ENCODE measurements around the gene RPL10A. TPM values are rescaled to one million over a fixed set of nuclear protein-coding genes. Genes with fewer than 3 reads are reported as not detected.
"Not testable (repeated sequence)": the region's sequence is repeated elsewhere in the genome, so short reads cannot be mapped to it uniquely, and the experiment has no call there.

RPL10A gene
- polyA plus RNA-seq, 1 donor (not counting 4 experiments of a cell fraction or from before 2014, with no cell fraction given): 2,462 TPM

DNA sequence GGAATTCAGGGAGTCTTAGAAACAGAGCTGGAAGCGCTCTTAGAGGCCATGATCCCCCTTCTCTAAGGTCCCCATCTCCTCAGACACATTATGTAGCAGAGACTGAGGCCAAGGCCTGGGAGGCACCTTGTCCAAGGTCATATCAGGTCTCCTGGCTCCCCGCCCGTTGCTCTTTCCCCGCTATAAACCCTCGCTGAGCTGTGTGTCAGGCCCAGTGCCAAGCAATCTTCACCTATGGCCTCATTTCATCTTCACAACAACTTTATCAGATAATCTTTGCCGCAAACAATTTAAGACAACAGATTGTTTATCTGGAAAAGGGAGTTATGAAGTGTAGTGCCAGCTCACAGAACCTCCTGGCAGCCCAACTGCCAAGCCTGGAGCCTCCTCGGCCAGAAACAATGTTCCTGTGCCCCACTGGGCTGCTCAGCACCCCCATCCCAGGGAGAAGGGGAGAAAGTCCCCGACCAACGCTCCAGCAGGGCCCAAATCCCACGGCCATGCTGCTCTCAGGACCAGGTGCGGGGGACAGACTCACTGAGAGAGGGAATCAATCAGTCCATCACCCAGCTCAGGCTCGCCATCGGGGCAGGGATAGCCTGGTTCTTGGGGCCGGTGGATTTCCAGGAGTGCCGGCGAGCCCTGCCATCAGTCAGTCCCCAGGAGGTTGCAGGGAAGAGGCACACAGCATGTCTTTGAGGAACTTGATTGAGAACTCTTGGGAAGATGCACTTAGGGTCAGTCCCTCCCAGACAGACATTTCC lies 32.9 kb upstream of the RPL10A start:
- no peaks in the 10 kb centered on the region for H3K9me1 ChIP-seq (ENCODE audit: control insufficient read depth, extremely low read depth, insufficient read depth, low read length)
- no peak overlapping the region for H2AFZ ChIP-seq (ENCODE audit: control insufficient read depth, low read length)
- no peak overlapping the region for H3K4me2 ChIP-seq (ENCODE audit: control insufficient read depth, extremely low read depth, insufficient read depth, low read depth, low read length)
- TF ChIP-seq, protein P1, sequence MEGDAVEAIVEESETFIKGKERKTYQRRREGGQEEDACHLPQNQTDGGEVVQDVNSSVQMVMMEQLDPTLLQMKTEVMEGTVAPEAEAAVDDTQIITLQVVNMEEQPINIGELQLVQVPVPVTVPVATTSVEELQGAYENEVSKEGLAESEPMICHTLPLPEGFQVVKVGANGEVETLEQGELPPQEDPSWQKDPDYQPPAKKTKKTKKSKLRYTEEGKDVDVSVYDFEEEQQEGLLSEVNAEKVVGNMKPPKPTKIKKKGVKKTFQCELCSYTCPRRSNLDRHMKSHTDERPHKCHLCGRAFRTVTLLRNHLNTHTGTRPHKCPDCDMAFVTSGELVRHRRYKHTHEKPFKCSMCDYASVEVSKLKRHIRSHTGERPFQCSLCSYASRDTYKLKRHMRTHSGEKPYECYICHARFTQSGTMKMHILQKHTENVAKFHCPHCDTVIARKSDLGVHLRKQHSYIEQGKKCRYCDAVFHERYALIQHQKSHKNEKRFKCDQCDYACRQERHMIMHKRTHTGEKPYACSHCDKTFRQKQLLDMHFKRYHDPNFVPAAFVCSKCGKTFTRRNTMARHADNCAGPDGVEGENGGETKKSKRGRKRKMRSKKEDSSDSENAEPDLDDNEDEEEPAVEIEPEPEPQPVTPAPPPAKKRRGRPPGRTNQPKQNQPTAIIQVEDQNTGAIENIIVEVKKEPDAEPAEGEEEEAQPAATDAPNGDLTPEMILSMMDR (optimal IDR thresholded peaks at IDR 0.05 in 1 of 3, IDR thresholded peaks at IDR 0.05 in 1 of 3, conservative IDR thresholded peaks at IDR 0.05 in 1 of 3; ENCODE audit: extremely low read depth in 1 of 3, insufficient read depth in 2 of 3, low read length in 3 of 3): no peak
- no peak overlapping the region for H3K9ac ChIP-seq (ENCODE audit: control insufficient read depth, extremely low read depth, insufficient read depth, low read length)
- no peaks in the 10 kb centered on the region for H4K20me1 ChIP-seq (ENCODE audit: control insufficient read depth, extremely low read depth, insufficient read depth, low read length)
- H3K4me1 ChIP-seq (ENCODE audit: control insufficient read depth, extremely low read depth, insufficient read depth, low read length): no peaks in the 10 kb centered on the region
- H3K36me3 ChIP-seq (ENCODE audit: control insufficient read depth in 2 of 2, extremely low read depth in 1 of 2, insufficient read depth in 2 of 2, low read length in 2 of 2): no peaks in the 10 kb centered on the region
- H3K9me3 ChIP-seq (ENCODE audit: control insufficient read depth, low read depth, low read length): no peaks in the 10 kb centered on the region
- FAIRE-seq: no peak
- H3K79me2 ChIP-seq (ENCODE audit: control insufficient read depth, insufficient read depth, low read length): no peaks in the 10 kb centered on the region
- no peak overlapping the region for H3K4me3 ChIP-seq (ENCODE audit: control insufficient read depth in 2 of 3, extremely low read depth in 1 of 3, insufficient read depth in 2 of 3, low read depth in 1 of 3, low read length in 3 of 3)
- dilution Hi-C loops (cut with MboI; ENCODE audit: extremely low pct_ligation_motif_present, low sequenced_read_pairs): no loop called here
- DNase-seq (ENCODE audit: low read depth, low spot score): no peak
- no peaks in the 10 kb centered on the region for H3K27me3 ChIP-seq (ENCODE audit: control insufficient read depth, extremely low read depth, insufficient read depth, low read length)
- no peak overlapping the region for H3K27ac ChIP-seq (ENCODE audit: control insufficient read depth, insufficient read depth, low read length)

DNA sequence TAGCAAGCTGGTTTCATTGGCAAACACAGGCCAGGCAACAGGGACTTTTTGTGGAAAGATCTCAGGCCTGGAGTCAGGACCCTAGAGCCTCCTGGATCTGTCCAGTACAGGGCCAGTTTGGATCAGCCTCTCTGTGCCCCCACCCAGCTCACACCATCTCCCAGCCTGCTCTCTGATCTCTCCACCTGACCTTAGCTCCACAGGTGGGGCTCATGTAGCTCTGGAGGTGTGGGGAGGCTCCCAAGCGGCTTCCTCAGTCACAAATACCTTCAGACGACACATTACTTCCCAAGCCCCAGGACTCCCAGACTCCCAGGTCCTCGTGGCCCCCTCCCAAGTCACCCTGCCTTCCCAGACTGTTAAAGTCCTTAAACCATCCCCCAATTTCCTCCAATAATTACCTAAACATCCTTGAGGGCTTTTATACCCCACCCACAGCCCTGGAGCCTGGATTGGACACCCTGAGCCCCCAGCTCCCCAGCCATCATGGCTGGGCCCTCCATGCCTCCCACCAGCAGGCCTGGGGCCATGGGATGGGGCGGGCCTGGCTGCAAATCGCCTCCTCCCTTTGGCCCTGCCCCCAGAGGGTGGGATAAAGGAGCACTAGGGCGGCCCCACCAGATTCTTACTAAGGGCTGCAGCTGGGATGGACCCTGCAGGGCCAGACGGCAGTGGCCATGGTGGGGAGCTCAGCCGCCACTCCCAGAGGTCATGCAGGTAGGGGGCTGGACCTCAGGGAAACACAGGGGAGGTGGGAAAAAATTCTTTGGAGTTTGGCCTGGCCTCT lies 31.9 kb upstream of the RPL10A start:
- FAIRE-seq: no peak
- dilution Hi-C loops (cut with MboI; ENCODE audit: extremely low pct_ligation_motif_present, low sequenced_read_pairs): no loop called here

DNA sequence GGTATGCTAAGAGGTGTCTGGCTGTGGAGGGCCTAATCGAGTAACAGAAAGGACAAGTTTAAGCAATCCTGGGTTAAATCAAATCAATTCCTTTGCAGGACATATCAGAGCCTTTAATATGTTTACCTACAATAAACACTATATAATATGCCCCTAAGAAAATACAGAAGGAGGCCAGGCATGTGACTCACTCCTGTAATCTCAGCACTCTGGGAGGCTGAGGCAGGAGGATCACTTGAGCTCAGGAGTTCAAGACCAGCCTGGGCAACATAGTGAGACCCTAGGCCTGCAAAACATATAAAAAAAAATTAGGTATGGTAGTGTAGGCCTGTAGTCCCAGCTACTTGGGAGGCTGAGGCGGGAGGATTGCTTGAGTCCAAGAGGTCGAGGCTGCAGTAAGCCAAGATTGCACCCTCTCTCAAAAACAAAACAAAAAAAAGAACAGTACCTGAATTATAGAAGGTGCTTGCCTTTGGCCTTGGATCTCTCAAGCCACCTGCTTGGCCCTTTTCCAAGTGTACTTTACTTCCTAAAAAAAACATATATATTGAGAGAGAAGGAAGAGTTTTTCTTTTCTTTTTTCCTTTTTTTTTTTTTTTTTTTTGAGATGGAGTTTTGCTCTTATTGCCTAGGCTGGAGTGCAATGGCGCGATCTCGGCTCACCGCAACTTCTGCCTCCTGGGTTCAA lies 29.7 kb upstream of the RPL10A start:
- H4K20me1 ChIP-seq (ENCODE audit: control insufficient read depth, extremely low read depth, insufficient read depth, low read length); DNase-seq (ENCODE audit: low read depth, low spot score); H3K4me2 ChIP-seq (ENCODE audit: control insufficient read depth, extremely low read depth, insufficient read depth, low read depth, low read length); dilution Hi-C loops (cut with MboI; ENCODE audit: extremely low pct_ligation_motif_present, low sequenced_read_pairs); H3K27ac ChIP-seq (ENCODE audit: control insufficient read depth, insufficient read depth, low read length); H2AFZ ChIP-seq (ENCODE audit: control insufficient read depth, low read length); H3K9ac ChIP-seq (ENCODE audit: control insufficient read depth, extremely low read depth, insufficient read depth, low read length); H3K9me1 ChIP-seq (ENCODE audit: control insufficient read depth, extremely low read depth, insufficient read depth, low read length); H3K9me3 ChIP-seq (ENCODE audit: control insufficient read depth, low read depth, low read length); H3K36me3 ChIP-seq (ENCODE audit: control insufficient read depth in 2 of 2, extremely low read depth in 1 of 2, insufficient read depth in 2 of 2, low read length in 2 of 2); H3K79me2 ChIP-seq (ENCODE audit: control insufficient read depth, insufficient read depth, low read length); H3K27me3 ChIP-seq (ENCODE audit: control insufficient read depth, extremely low read depth, insufficient read depth, low read length); H3K4me3 ChIP-seq (ENCODE audit: control insufficient read depth in 2 of 3, extremely low read depth in 1 of 3, insufficient read depth in 2 of 3, low read depth in 1 of 3, low read length in 3 of 3); FAIRE-seq: not testable (repeated sequence)
- H3K4me1 ChIP-seq (ENCODE audit: control insufficient read depth, extremely low read depth, insufficient read depth, low read length): peaks cover 11% of the 10 kb centered on the region

More for the DNA sequence above, 31.9 kb upstream of the RPL10A start:
- Histone ChIP-seq H4K20me1 (ENCODE audit: control insufficient read depth, extremely low read depth, insufficient read depth, low read length) (no peaks in the 10 kb centered on the region), H3K4me1 (ENCODE audit: control insufficient read depth, extremely low read depth, insufficient read depth, low read length) (no peaks in the 10 kb centered on the region), H3K79me2 (ENCODE audit: control insufficient read depth, insufficient read depth, low read length) (no peaks in the 10 kb centered on the region), H3K9me3 (ENCODE audit: control insufficient read depth, low read depth, low read length) (no peaks in the 10 kb centered on the region), H2AFZ (ENCODE audit: control insufficient read depth, low read length) (no peak overlapping the region), H3K27me3 (ENCODE audit: control insufficient read depth, extremely low read depth, insufficient read depth, low read length) (no peaks in the 10 kb centered on the region), H3K4me2 (ENCODE audit: control insufficient read depth, extremely low read depth, insufficient read depth, low read depth, low read length) (no peak overlapping the region), H3K9ac (ENCODE audit: control insufficient read depth, extremely low read depth, insufficient read depth, low read length) (no peak overlapping the region), H3K36me3 (ENCODE audit: control insufficient read depth in 2 of 2, extremely low read depth in 1 of 2, insufficient read depth in 2 of 2, low read length in 2 of 2) (no peaks in the 10 kb centered on the region), H3K27ac (ENCODE audit: control insufficient read depth, insufficient read depth, low read length) (no peak overlapping the region), H3K4me3 (ENCODE audit: control insufficient read depth in 2 of 3, extremely low read depth in 1 of 3, insufficient read depth in 2 of 3, low read depth in 1 of 3, low read length in 3 of 3) (no peak overlapping the region), H3K9me1 (ENCODE audit: control insufficient read depth, extremely low read depth, insufficient read depth, low read length) (no peaks in the 10 kb centered on the region)
- no peak for TF ChIP-seq EZH2 (IDR thresholded peaks at IDR 0.05; ENCODE audit: low read length)
- TF ChIP-seq, protein P1 (optimal IDR thresholded peaks at IDR 0.05 in 1 of 3, IDR thresholded peaks at IDR 0.05 in 1 of 3, conservative IDR thresholded peaks at IDR 0.05 in 1 of 3; ENCODE audit: extremely low read depth in 1 of 3, insufficient read depth in 2 of 3, low read length in 3 of 3): no peak
- no peak for DNase-seq (ENCODE audit: low read depth, low spot score)
